IMR-90 (cell line): ENCODE results near the gene KCNK3. TPM values are rescaled to one million over a fixed set of nuclear protein-coding genes. Genes with fewer than 3 reads are reported as not detected.

Experiments
- ATAC-seq: fragments of 200-7000 bp; cut with Tn5 transposase; 2 replicates; pipeline ENCODE4 v1.9.1; 2020; ENCODE audit warnings: low read depth, mild to moderate bottlenecking, moderate library complexity
- BruUV-seq: library from RNA; stranded (reverse); fragments of 400-500 nt; replicated peaks from 2 replicates; lab custom pipeline; 2021; lab: Mats Ljungman, UMichigan
- CTCF ChIA-PET: fragments of 300-600 bp; formaldehyde crosslinking; extraction: SDS; loops from one replicate; lab custom pipeline; 2021; ENCODE audit warnings: antibody characterized with exemption; lab: Yijun Ruan, JAX
- POLR2A ChIA-PET: fragments of 300-600 bp; sonication (Branson Sonifier 250); formaldehyde crosslinking; loops from one replicate; lab custom pipeline; 2022; ENCODE audit warnings: antibody characterized with exemption; ENCODE audit not compliant: unreplicated experiment; lab: Charles Lee
- DNase-seq: peaks from one replicate; pipeline ENCODE4 v3.0.0; 2013
- H2AFZ ChIP-seq: replicated peaks from 2 replicates; pipeline ENCODE3; 2013; ENCODE audit warnings: low read length, mild to moderate bottlenecking; ENCODE audit not compliant: poor library complexity
- H2AK5ac ChIP-seq: 2 replicates; pipeline ENCODE4 v1.6.1; 2013; ENCODE audit warnings: low read depth, low read length, inconsistent platforms
- H2AK9ac ChIP-seq: replicated peaks from 2 replicates; pipeline ENCODE3; 2013; ENCODE audit warnings: mild to moderate bottlenecking, low read depth, low read length, moderate library complexity; ENCODE audit not compliant: poor library complexity
- H2BK120ac ChIP-seq: 2 replicates; pipeline ENCODE4 v1.6.1; 2013; ENCODE audit warnings: low read depth, low read length, inconsistent platforms
- H2BK15ac ChIP-seq: 3 replicates; pipeline ENCODE4 v1.6.1; 2013; ENCODE audit warnings: low read depth, low read length, inconsistent platforms
- H2BK20ac ChIP-seq: 2 replicates; pipeline ENCODE4 v1.6.1; 2013; ENCODE audit warnings: low read depth, mild to moderate bottlenecking, inconsistent platforms, low read length, moderate library complexity
- H2BK5ac ChIP-seq: 2 replicates; pipeline ENCODE4 v1.6.1; 2013; ENCODE audit warnings: mild to moderate bottlenecking, low read depth, low read length, inconsistent platforms; ENCODE audit not compliant: poor library complexity, severe bottlenecking
- H3K14ac ChIP-seq: replicated peaks from 2 replicates; pipeline ENCODE4 v1.6.1; 2013; ENCODE audit warnings: low read depth, low read length, inconsistent platforms
- H3K18ac ChIP-seq: 2 replicates; pipeline ENCODE4 v1.6.1; 2013; ENCODE audit warnings: low read depth, low read length, control low read depth
- H3K23ac ChIP-seq: 2 replicates; pipeline ENCODE4 v1.6.1; 2013; ENCODE audit warnings: low read depth, low read length, inconsistent platforms
- H3K27ac ChIP-seq: 2 replicates; pipeline ENCODE4 v1.5.1; 2013; ENCODE audit warnings: mild to moderate bottlenecking, control low read depth, low read length; ENCODE audit not compliant: insufficient read depth
- H3K27me3 ChIP-seq: 2 replicates; pipeline ENCODE4 v1.6.1; 2013; ENCODE audit warnings: low read length; ENCODE audit not compliant: control insufficient read depth, insufficient read depth
- H3K36me3 ChIP-seq: 2 replicates; pipeline ENCODE4 v1.6.1; 2013; ENCODE audit warnings: low read length, mixed read lengths; ENCODE audit not compliant: control insufficient read depth, insufficient read depth
- H3K4ac ChIP-seq: 2 replicates; pipeline ENCODE4 v1.6.1; 2013; ENCODE audit warnings: low read depth, low read length, inconsistent platforms
- H3K4me1 ChIP-seq: 2 replicates; pipeline ENCODE4 v1.6.1; 2013; ENCODE audit warnings: low read length, mixed read lengths; ENCODE audit not compliant: control insufficient read depth, insufficient read depth
- H3K4me2 ChIP-seq: 2 replicates; pipeline ENCODE4 v1.6.1; 2013; ENCODE audit warnings: low read depth, mild to moderate bottlenecking, control low read depth, low read length, moderate library complexity
- H3K4me3 ChIP-seq: 2 replicates; pipeline ENCODE4 v1.5.1; 2013; ENCODE audit warnings: low read depth, mild to moderate bottlenecking, control low read depth, low read length, moderate library complexity; ENCODE audit not compliant: insufficient read depth
- H3K56ac ChIP-seq: 2 replicates; pipeline ENCODE4 v1.6.1; 2013; ENCODE audit warnings: low read length, inconsistent platforms; ENCODE audit not compliant: insufficient read depth; ENCODE audit errors: extremely low read depth
- H3K79me1 ChIP-seq, 2 experiments: 2 replicates each; pipeline ENCODE4 v1.6.1; 2013; ENCODE audit warnings: low read length in 2 of 2, inconsistent platforms in 1 of 2, low read depth in 1 of 2
- H3K9ac ChIP-seq: 2 replicates; pipeline ENCODE4 v1.6.1; 2013; ENCODE audit warnings: low read depth, low read length, control low read depth
- H3K9me1 ChIP-seq: 2 replicates; pipeline ENCODE4 v1.6.1; 2013; ENCODE audit warnings: low read length, inconsistent platforms; ENCODE audit not compliant: insufficient read depth
- H3K9me3 ChIP-seq: 2 replicates; pipeline ENCODE4 v1.6.1; 2013; ENCODE audit warnings: low read length; ENCODE audit not compliant: control insufficient read depth, insufficient read depth
- H4K20me1 ChIP-seq: 2 replicates; pipeline ENCODE4 v1.6.1; 2013; ENCODE audit warnings: low read length, inconsistent platforms; ENCODE audit not compliant: insufficient read depth
- H4K5ac ChIP-seq: 2 replicates; pipeline ENCODE4 v1.6.1; 2013; ENCODE audit warnings: mild to moderate bottlenecking, low read depth, low read length, control low read depth
- H4K8ac ChIP-seq, 2 experiments: 2 replicates each; pipeline ENCODE4 v1.6.1; 2013; ENCODE audit warnings: low read depth in 2 of 2, low read length in 2 of 2, control low read depth in 1 of 2, inconsistent platforms in 1 of 2
- H4K91ac ChIP-seq: 2 replicates; pipeline ENCODE4 v1.6.1; 2013; ENCODE audit warnings: low read depth, low read length, inconsistent platforms; ENCODE audit not compliant: insufficient read depth
- BHLHE40 ChIP-seq: fragments of 150-350 bp; IDR thresholded peaks from 2 replicates; pipeline ENCODE4 v1.6.1; 2016; ENCODE audit warnings: mild to moderate bottlenecking, low read depth, low read length
- CEBPB ChIP-seq: IDR thresholded peaks from 2 replicates; pipeline ENCODE4 v1.6.1; 2012; ENCODE audit warnings: low read depth, low read length, improper control_type of control experiment
- FOS ChIP-seq: fragments of 150-350 bp; IDR thresholded peaks from 2 replicates; pipeline ENCODE4 v1.6.1; 2016; ENCODE audit warnings: low read depth, low read length
- MAZ ChIP-seq: IDR thresholded peaks from 2 replicates; pipeline ENCODE4 v1.6.1; 2012; ENCODE audit warnings: low read depth, mild to moderate bottlenecking, low read length, improper control_type of control experiment, moderate library complexity, borderline replicate concordance
- MXI1 ChIP-seq: IDR thresholded peaks from 2 replicates; pipeline ENCODE4 v1.6.1; 2012; ENCODE audit warnings: low read depth, mild to moderate bottlenecking, low read length, moderate library complexity, borderline replicate concordance
- POLR2A ChIP-seq: IDR thresholded peaks from 2 replicates; pipeline ENCODE4 v1.6.1; 2012; ENCODE audit warnings: mild to moderate bottlenecking, low read depth, low read length
- RAD21 ChIP-seq: IDR thresholded peaks from 2 replicates; pipeline ENCODE4 v1.6.1; 2012; ENCODE audit warnings: low read length, improper control_type of control experiment
- RFX5 ChIP-seq: IDR thresholded peaks from 2 replicates; pipeline ENCODE4 v1.8.0; 2012; ENCODE audit warnings: low read depth, mild to moderate bottlenecking, low read length, moderate library complexity
- SMC3 ChIP-seq: fragments of 150-350 bp; IDR thresholded peaks from 2 replicates; pipeline ENCODE4 v1.6.1; 2016; ENCODE audit warnings: low read depth, mild to moderate bottlenecking, antibody characterized with exemption, low read length, moderate library complexity
- WGBS, 2 experiments: methylation state at CpG; one replicate each; pipeline versions ENCODE4 v1.1.5 to v1.1.7; 2013; ENCODE audit warnings: missing lambda C conversion rate in 2 of 2; ENCODE audit not compliant: insufficient read length in 1 of 2; ENCODE audit errors: extremely low coverage in 2 of 2; 5-methylcytosine and 5-hydroxymethylcytosine counted together
- dilution Hi-C: fragments of 300-500 bp; cut with HindIII; formaldehyde crosslinking; loops from one replicate; pipeline ENCODE4 v1.14.3; 2018; ENCODE audit warnings: low sequenced_read_pairs; ENCODE audit not compliant: unreplicated experiment
- in situ Hi-C: fragments of 300-500 bp; cut with MboI; formaldehyde crosslinking; loops from 3 replicates; pipeline ENCODE4 v1.14.3; 2019; ENCODE audit warnings: low sequenced_read_pairs, inconsistent platforms, mixed read lengths
- intact Hi-C: fragments of 100-400 bp; cut with micrococcal nuclease; formaldehyde crosslinking; loops from 2 replicates; pipeline ENCODE4 v1.10.0; 2022
- polyA plus RNA-seq, 3 experiments: library from polyadenylated mRNA; depleted of rRNA; stranded (reverse); fragments of >200 nt; gene quantifications; 2 replicates each; pipeline ENCODE4 v1.2.3, GENCODE V29; 2012; ENCODE audit warnings: low replicate concordance in 1 of 3
- total RNA-seq: library from RNA; depleted of rRNA; stranded (reverse); fragments of >200 nt; gene quantifications from 2 replicates; pipeline ENCODE4 v1.2.3, GENCODE V29; 2012
- TF ChIP-seq, protein P1 (sequence below): conservative IDR thresholded peaks from 2 replicates; pipeline ENCODE4 v1.5.1; 2012; ENCODE audit warnings: mild to moderate bottlenecking, low read depth, low read length, improper control_type of control experiment
- TF ChIP-seq, protein P2 (sequence below): fragments of 150-350 bp; IDR thresholded peaks from 2 replicates; pipeline ENCODE4 v1.6.1; 2017; ENCODE audit warnings: mild to moderate bottlenecking, antibody characterized with exemption, low read length, low read depth

KCNK3 gene
- total and polyA plus RNA-seq, 2 of the 4 experiments (the other 2 are of a cell fraction) = under 0.01 to 0.03 TPM

DNA sequence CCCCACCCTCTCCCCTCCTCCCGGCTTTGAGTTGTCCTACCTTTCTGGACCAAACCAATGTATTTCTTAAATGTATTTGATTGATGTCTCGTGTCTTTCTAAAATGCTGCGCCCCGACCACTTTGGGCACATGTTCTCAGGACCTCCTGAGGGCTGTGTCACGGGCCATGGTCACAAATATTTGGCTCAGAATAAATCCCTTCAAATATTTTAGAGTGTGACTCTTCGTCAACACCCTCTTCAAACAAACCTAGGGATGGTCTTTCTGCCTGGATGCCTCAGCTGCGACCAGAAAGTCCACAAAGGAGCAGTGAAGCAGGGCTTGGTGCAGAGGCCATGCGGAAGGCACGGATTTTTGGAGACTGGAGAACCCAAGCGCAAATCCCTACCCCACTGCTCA is 70.5 kb downstream of the KCNK3 start:
- H3K36me3 ChIP-seq = no peaks in the 10 kb centered on the region
- ChIA-PET CTCF (no interaction called here), POLR2A (no interaction called here)
- H3K9me1 ChIP-seq = peaks cover 27% of the 10 kb centered on the region
- H4K8ac ChIP-seq = no peak overlapping the region; a peak in 1 of 4 replicates
- H3K14ac ChIP-seq = 0 out of 2 replicates have a peak overlapping the region, but pooled peaks have one; percentile 39
- no peak overlapping the region for H3K4me3 ChIP-seq
- H2BK20ac ChIP-seq = no peak overlapping the region
- H3K56ac ChIP-seq = no peak overlapping the region
- H3K18ac ChIP-seq = no peak overlapping the region
- ATAC-seq (no peak), DNase-seq (no peak)
- no peak overlapping the region for H3K4me2 ChIP-seq
- peaks cover 33 to 59% of the 10 kb centered on the region in 2 experiments for H3K79me1 ChIP-seq
- peak overlapping the region; percentile 49 for H2BK120ac ChIP-seq
- no peak overlapping the region; the same call in 1 of the 2 replicates for H4K5ac ChIP-seq
- H2AK9ac ChIP-seq = no peak overlapping the region
- H3K27me3 ChIP-seq = no peaks in the 10 kb centered on the region
- no peak overlapping the region for H3K9ac ChIP-seq
- peak overlapping the region; percentile 72 for H3K4ac ChIP-seq
- dilution Hi-C loops (no loop called here), in situ Hi-C loops (no loop called here), intact Hi-C loops (no loop called here)
- H2AK5ac ChIP-seq = no peak overlapping the region; the same call in 1 of the 2 replicates
- TF ChIP-seq POLR2A (no peak), CEBPB (no peak), FOS (no peak), SMC3 (no peak), RAD21 (no peak), RFX5 (no peak), MXI1 (no peak), BHLHE40 (no peak), MAZ (no peak)
- TF ChIP-seq, protein P1, sequence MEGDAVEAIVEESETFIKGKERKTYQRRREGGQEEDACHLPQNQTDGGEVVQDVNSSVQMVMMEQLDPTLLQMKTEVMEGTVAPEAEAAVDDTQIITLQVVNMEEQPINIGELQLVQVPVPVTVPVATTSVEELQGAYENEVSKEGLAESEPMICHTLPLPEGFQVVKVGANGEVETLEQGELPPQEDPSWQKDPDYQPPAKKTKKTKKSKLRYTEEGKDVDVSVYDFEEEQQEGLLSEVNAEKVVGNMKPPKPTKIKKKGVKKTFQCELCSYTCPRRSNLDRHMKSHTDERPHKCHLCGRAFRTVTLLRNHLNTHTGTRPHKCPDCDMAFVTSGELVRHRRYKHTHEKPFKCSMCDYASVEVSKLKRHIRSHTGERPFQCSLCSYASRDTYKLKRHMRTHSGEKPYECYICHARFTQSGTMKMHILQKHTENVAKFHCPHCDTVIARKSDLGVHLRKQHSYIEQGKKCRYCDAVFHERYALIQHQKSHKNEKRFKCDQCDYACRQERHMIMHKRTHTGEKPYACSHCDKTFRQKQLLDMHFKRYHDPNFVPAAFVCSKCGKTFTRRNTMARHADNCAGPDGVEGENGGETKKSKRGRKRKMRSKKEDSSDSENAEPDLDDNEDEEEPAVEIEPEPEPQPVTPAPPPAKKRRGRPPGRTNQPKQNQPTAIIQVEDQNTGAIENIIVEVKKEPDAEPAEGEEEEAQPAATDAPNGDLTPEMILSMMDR = no peak
- TF ChIP-seq, protein P2, sequence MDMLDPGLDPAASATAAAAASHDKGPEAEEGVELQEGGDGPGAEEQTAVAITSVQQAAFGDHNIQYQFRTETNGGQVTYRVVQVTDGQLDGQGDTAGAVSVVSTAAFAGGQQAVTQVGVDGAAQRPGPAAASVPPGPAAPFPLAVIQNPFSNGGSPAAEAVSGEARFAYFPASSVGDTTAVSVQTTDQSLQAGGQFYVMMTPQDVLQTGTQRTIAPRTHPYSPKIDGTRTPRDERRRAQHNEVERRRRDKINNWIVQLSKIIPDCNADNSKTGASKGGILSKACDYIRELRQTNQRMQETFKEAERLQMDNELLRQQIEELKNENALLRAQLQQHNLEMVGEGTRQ = no peak
- no peak overlapping the region for H2BK5ac ChIP-seq
- no peak overlapping the region for H2BK15ac ChIP-seq
- 97% methylated on average over 5 of the region's 10 CpGs; no CpG with 5 or more reads in 1 of the 2 experiments for WGBS, 2 experiments
- H3K23ac ChIP-seq = no peak overlapping the region
- peaks cover 23% of the 10 kb centered on the region; the same call in 1 of the 2 replicates for H4K20me1 ChIP-seq
- no peak overlapping the region for H3K27ac ChIP-seq
- no peak overlapping the region for H2AFZ ChIP-seq
- H4K91ac ChIP-seq = peak overlapping the region; percentile 20; the same call in 1 of the 2 replicates
- no TSS peak for BruUV-seq
- no peaks in the 10 kb centered on the region for H3K9me3 ChIP-seq
- H3K4me1 ChIP-seq = peaks cover 27% of the 10 kb centered on the region
